ENCODE measurements around the gene HOXA5.

HOXA5 gene

DNA sequence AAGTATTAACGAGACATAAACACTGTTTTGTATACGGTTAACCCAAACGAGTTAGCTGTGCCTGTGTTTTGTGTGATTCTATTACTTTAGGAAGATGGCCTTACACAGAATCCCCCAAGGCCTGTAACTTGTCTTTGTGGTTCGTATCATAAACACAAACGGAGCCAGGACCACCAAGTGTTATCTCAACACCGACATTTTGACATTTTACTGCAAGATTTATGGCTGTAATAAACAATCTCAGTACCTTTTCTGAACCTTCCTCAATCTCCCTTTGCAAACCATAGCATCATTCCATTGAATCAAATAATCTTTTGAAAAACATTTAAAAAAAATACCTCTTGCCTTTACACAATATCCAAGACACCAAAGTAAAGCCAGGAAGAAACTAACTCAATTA lies 10.5 kb downstream of the HOXA5 start:
- Mint-ChIP-seq H3K4me3 (peak overlapping the region; percentile 70 to 95 (median 77)), H3K36me3 (ENCODE audit: low read depth) (peaks cover 39% of the 10 kb centered on the region), H3K4me1 (peaks cover 84% of the 10 kb centered on the region), H3K9me3 (no peaks in the 10 kb centered on the region), H3K27ac (peak overlapping the region; percentile 89 to 99 (median 92)), H3K27me3 (ENCODE audit: low read depth) (peaks cover 3% of the 10 kb centered on the region)
- TF ChIP-seq CTCF (IDR thresholded peaks at IDR 0.05; ENCODE audit: unreplicated experiment in 3 of 3), result no peak

DNA sequence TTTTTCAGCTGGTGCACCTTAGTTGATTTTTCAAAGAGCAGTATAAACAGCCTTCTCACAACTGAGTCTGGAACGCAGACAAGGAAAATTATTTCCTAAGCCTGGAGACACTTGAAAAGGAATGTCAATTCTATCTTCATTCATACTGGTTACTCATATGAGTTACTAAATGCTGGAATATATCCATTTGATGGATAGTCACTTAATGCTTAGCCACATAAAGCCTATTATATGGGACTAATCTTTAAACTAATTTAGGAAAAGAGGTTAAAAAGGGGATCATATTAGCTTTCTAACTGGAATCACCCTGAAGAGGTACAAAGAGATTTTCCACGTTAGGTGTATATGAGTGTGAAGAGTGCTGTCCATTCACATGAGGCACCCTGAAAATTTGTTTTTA lies 11.3 kb downstream of the HOXA5 start:
- Mint-ChIP-seq H3K4me3 (peak overlapping the region; percentile 75 to 85 (median 81)), H3K9me3 (no peaks in the 10 kb centered on the region), H3K4me1 (peaks cover 84% of the 10 kb centered on the region), H3K36me3 (ENCODE audit: low read depth) (peaks cover 43% of the 10 kb centered on the region), H3K27me3 (ENCODE audit: low read depth) (peaks cover 3% of the 10 kb centered on the region), H3K27ac (peak overlapping the region; percentile 88 to 99 (median 92))
- TF ChIP-seq CTCF (IDR thresholded peaks at IDR 0.05; ENCODE audit: unreplicated experiment in 3 of 3), result no peak

- Mint-ChIP-seq H3K4me1 (peaks cover 86% of the 10 kb centered on the region), H3K9me3 (no peaks in the 10 kb centered on the region), H3K27ac (peak overlapping the region; percentile 88 to 99 (median 92)), H3K27me3 (ENCODE audit: low read depth) (peaks cover 3% of the 10 kb centered on the region), H3K36me3 (ENCODE audit: low read depth) (peaks cover 49% of the 10 kb centered on the region), H3K4me3 (peak overlapping the region; percentile 81 to 85 (median 82))
- no peak for TF ChIP-seq CTCF (IDR thresholded peaks at IDR 0.05; ENCODE audit: unreplicated experiment in 3 of 3)
Observed at GRCh38 chr7:27131390-27131819, 12.1 kb downstream of the HOXA5 start.

DNA sequence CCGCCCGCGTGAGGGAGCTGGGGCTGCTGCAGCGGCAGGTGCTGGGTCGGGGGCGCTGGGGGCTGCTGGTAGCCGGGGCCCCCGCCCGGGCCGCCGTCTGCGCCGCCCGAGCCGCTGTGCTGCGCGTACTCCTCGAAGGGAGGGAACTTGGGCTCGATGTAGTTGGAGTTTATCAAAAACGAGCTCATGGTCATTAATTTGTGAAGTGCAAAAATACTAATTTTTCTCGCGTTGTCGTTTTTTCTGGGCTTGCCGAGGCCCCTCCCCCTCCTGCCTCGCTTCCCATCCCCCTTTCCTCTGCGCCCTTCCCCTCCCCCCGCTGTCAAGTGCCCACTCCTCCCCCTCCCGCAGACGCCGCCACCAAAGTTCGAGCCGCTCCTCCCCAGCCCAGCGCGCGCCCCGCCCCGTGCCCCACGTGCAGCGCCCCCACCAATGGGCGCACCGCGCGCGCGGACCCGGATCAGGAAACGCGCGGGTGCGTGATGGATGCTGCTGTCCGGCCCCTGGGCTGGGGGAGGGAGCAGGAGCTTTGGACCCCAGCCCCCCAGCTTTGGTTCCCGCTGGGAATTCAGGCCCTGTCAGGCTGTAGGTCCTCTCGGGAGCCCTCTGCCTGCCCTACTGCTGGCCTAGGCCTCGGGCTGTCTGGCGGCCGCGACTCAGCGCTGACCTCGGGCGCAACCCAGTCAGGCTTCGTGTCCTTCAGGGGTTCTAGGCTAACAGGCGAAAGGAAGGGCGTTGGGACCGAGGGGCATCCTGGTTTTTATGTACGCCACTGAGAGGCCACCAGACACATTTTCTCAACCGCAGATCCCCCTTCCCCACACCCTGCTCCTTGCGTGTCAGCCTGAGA lies 12.7 kb downstream of the HOXA5 start, which contains the start of gene HOXA4:
Gene HOXA4, minus strand, starts transcription at position 218 of the 850 bp plus-strand sequence. Its CDS starts 24 bp downstream, at position 194.
- H3K27ac Mint-ChIP-seq, result peak within 1 kb of the TSS; percentile 98 to 100 (median 99)
- H3K9me3 Mint-ChIP-seq, result no peaks in the 10 kb centered on the region
- TF ChIP-seq CTCF (IDR thresholded peaks at IDR 0.05; ENCODE audit: unreplicated experiment in 3 of 3), result no peak
- peaks cover 47% of the 10 kb centered on the region for H3K36me3 Mint-ChIP-seq (ENCODE audit: low read depth)
- H3K27me3 Mint-ChIP-seq (ENCODE audit: low read depth), result peaks cover 3% of the 10 kb centered on the region
- peaks cover 86% of the 10 kb centered on the region for H3K4me1 Mint-ChIP-seq
- peak within 1 kb of the TSS; percentile 83 to 87 (median 85) for H3K4me3 Mint-ChIP-seq

DNA sequence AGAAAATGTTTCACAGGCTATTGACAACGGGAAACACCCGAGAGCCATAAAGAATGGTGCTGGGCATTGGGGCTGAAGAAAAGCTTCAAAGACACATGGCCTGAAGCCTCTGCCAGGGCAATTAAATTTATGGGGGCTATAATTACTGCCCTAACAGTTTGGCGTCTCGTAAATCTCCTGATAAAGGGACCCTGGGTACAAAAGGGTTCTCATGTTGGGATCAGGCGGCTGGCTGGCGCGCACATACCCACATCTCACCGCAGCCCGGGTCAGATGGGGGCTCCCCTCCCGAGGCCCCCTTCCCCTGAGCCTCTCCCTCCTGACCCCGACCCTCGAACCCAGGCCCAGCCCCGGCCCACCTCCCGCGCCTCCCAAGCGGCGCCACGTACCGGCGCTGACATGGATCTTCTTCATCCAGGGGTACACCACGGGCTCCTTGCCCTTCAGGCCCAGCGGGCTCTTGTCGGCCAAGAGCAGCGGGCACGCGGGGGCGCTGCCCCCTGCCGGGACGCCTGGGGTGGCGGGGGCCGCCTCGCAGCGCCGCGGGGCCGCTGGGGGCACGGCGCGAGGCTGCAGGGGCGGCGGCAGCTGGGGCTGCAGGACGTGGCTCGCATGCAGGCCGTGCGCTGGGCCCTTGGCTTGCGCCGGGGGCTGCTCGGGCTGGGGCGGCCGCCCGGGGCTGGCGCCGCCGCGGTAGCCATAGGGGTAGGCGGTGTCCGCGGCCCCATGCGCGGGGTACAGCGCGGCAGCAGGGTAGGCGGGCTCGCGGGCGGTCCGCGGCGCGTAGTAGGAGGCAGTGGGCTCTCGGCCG lies 13.5 kb downstream of the HOXA5 start:
- Mint-ChIP-seq H3K36me3 (ENCODE audit: low read depth) (peaks cover 52% of the 10 kb centered on the region), H3K27me3 (ENCODE audit: low read depth) (peaks cover 3% of the 10 kb centered on the region), H3K27ac (peak overlapping the region; percentile 98 to 100 (median 99)), H3K9me3 (no peaks in the 10 kb centered on the region), H3K4me1 (peaks cover 86% of the 10 kb centered on the region), H3K4me3 (peak overlapping the region; percentile 83 to 87 (median 85))
- TF ChIP-seq CTCF (IDR thresholded peaks at IDR 0.05; ENCODE audit: unreplicated experiment in 3 of 3), result no peak

Measured in nephron (organoid).